Measurements from ENCODE around the gene GABRB1. TPM values are rescaled to one million over a fixed set of nuclear protein-coding genes. Genes with fewer than 3 reads are reported as not detected.

Gene GABRB1
- total and polyA plus RNA-seq, 2 donors (not counting 1 experiment from before 2014, with no cell fraction given), result not detected

- Histone ChIP-seq H3K4me2 (replicated peaks; ENCODE audit: low read depth, low read length, poor library complexity, severe bottlenecking) (no peak overlapping the region), H2AFZ (ENCODE audit: insufficient read depth, low read depth, low read length, poor library complexity, severe bottlenecking) (no peak overlapping the region), H3K27ac (ENCODE audit: low read length in 2 of 2) (no peak overlapping the region), H3K4me1 (ENCODE audit: control insufficient read depth in 2 of 2, insufficient read depth in 2 of 2, low read length in 2 of 2) (no peaks in the 10 kb centered on the region), H3K79me2 (ENCODE audit: control insufficient read depth, insufficient read depth, low read length) (no peaks in the 10 kb centered on the region), H3K36me3 (replicated peaks in 1 of 2; ENCODE audit: control extremely low read depth in 1 of 2, control insufficient read depth in 1 of 2, extremely low read depth in 1 of 2, insufficient read depth in 2 of 2, low read length in 1 of 2) (no peaks in the 10 kb centered on the region), H3K4me3 (ENCODE audit: control extremely low read depth in 1 of 5, extremely low read depth in 1 of 5, insufficient read depth in 1 of 5, low read depth in 2 of 5, low read length in 4 of 5) (no peak overlapping the region), H3K9ac (ENCODE audit: low read length) (no peak overlapping the region), H4K20me1 (ENCODE audit: control insufficient read depth, insufficient read depth, low read length, poor library complexity, severe bottlenecking) (no peaks in the 10 kb centered on the region), H3K9me3 (ENCODE audit: control extremely low read depth in 1 of 3, control insufficient read depth in 2 of 3, insufficient read depth in 1 of 3, low read length in 2 of 3) (no peaks in the 10 kb centered on the region), H3K27me3 (replicated peaks in 1 of 4; ENCODE audit: control extremely low read depth in 1 of 4, control insufficient read depth in 3 of 4, insufficient read depth in 4 of 4, low read length in 3 of 4) (no peaks in the 10 kb centered on the region)
- Mint-ChIP-seq H3K27ac (no peak overlapping the region), H3K27me3 (no peaks in the 10 kb centered on the region), H3K9me3 (ENCODE audit: insufficient read depth) (no peaks in the 10 kb centered on the region), H3K4me1 (no peaks in the 10 kb centered on the region), H3K4me3 (no peak overlapping the region)
- no peak for TF ChIP-seq EZH2 (IDR thresholded peaks at IDR 0.05; ENCODE audit: borderline replicate concordance, insufficient read depth, low read depth, low read length, poor library complexity, severe bottlenecking)
- no peak for TF ChIP-seq CTCF (IDR thresholded peaks at IDR 0.05)
- POLR2A ChIA-PET, result no interaction called here
- ATAC-seq (ENCODE audit: low read depth) (no peak), DNase-seq (no peak)
- intact Hi-C loops (cut with micrococcal nuclease), result no loop called here
- WGBS (ENCODE audit: insufficient coverage), result no CpG with 5 or more reads among the region's 1 CpG
- CTCF ChIA-PET, result no interaction called here
Observed at GRCh38 chr4:47218631-47219030, 187.3 kb downstream of the GABRB1 start.

- DNase-seq, result no peak
- Histone ChIP-seq H3K4me3 (ENCODE audit: control extremely low read depth in 1 of 5, extremely low read depth in 1 of 5, insufficient read depth in 1 of 5, low read depth in 2 of 5, low read length in 4 of 5) (no peak overlapping the region), H3K36me3 (replicated peaks in 1 of 2; ENCODE audit: control extremely low read depth in 1 of 2, control insufficient read depth in 1 of 2, extremely low read depth in 1 of 2, insufficient read depth in 2 of 2, low read length in 1 of 2) (no peaks in the 10 kb centered on the region), H3K4me2 (replicated peaks; ENCODE audit: low read depth, low read length, poor library complexity, severe bottlenecking) (no peak overlapping the region), H3K79me2 (ENCODE audit: control insufficient read depth, insufficient read depth, low read length) (no peaks in the 10 kb centered on the region), H3K9ac (ENCODE audit: low read length) (no peak overlapping the region), H3K27ac (ENCODE audit: low read length in 2 of 2) (no peak overlapping the region), H3K27me3 (replicated peaks in 1 of 4; ENCODE audit: control extremely low read depth in 1 of 4, control insufficient read depth in 3 of 4, insufficient read depth in 4 of 4, low read length in 3 of 4) (no peaks in the 10 kb centered on the region), H3K4me1 (ENCODE audit: control insufficient read depth in 2 of 2, insufficient read depth in 2 of 2, low read length in 2 of 2) (no peaks in the 10 kb centered on the region), H2AFZ (ENCODE audit: insufficient read depth, low read depth, low read length, poor library complexity, severe bottlenecking) (no peak overlapping the region), H3K9me3 (ENCODE audit: control extremely low read depth in 1 of 3, control insufficient read depth in 2 of 3, insufficient read depth in 1 of 3, low read length in 2 of 3) (no peaks in the 10 kb centered on the region), H4K20me1 (ENCODE audit: control insufficient read depth, insufficient read depth, low read length, poor library complexity, severe bottlenecking) (no peaks in the 10 kb centered on the region)
- POLR2A ChIA-PET, result no interaction called here
- H3K4me3 Mint-ChIP-seq, result no peak overlapping the region
- CTCF ChIA-PET, result no interaction called here
- no peaks in the 10 kb centered on the region for H3K9me3 Mint-ChIP-seq (ENCODE audit: insufficient read depth)
- H3K4me1 Mint-ChIP-seq, result no peaks in the 10 kb centered on the region
- no peaks in the 10 kb centered on the region for H3K27me3 Mint-ChIP-seq
- TF ChIP-seq CTCF (IDR thresholded peaks at IDR 0.05) (no peak), EZH2 (IDR thresholded peaks at IDR 0.05; ENCODE audit: borderline replicate concordance, insufficient read depth, low read depth, low read length, poor library complexity, severe bottlenecking) (no peak)
- WGBS (ENCODE audit: insufficient coverage), result 44% methylated on average over 2 of the region's 2 CpGs
- ATAC-seq (ENCODE audit: low read depth), result no peak
- H3K27ac Mint-ChIP-seq, result no peak overlapping the region
- intact Hi-C loops (cut with micrococcal nuclease), result no loop called here
Observed at GRCh38 chr4:47219586-47219985, 188.2 kb downstream of the GABRB1 start.

All from B cell (primary cell).